HG02763 (cell line): ENCODE data around the gene CHST12.

ENCODE experiments used
- ATAC-seq: cut with Tn5 transposase; IDR thresholded peaks from one replicate; pipeline ENCODE4 v1.9.1; 2021; ENCODE audit warnings: mild to moderate bottlenecking, moderate library complexity; ENCODE audit not compliant: unreplicated experiment

CHST12 gene

DNA sequence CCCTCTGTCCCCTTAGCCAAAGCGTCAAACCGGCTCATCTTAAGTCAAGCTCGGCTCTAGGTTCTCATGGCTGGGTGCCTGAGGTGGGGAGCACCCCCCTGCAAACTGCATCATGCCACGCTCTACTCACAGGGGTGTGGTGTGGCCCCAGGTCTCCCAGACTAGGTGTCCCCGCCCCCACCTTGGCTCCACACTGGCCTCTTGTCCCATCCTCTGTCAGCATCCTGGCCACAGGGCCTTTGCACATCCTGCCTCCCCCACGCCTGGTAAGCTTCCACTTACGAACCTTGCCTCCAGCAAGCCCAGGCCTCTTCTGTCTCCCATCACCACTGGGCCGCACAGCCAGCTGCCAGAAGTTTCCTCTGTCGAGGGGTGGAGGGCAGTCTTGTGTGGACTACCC, 93.0 kb downstream of the CHST12 start:
- no peak for ATAC-seq

DNA sequence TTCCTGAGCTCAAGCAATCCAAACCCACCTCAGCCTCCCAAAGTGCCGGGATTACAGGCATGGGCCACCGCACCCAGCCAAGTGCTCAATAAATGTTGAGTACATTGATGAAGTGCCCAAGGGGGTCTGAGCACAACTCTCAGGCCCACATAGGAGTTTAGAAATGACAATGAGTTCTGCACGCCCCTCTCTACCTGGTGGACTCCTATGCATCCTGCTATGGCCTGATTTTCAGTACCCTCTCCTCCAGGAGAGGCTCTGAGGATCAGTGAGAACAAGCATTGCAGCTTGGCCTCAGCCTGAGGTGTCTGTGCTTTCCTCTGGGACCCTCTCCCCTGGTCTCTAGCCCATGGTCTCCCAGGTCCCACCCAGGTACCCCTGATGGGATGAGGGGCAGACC, 93.7 kb downstream of the CHST12 start:
- no peak for ATAC-seq

DNA sequence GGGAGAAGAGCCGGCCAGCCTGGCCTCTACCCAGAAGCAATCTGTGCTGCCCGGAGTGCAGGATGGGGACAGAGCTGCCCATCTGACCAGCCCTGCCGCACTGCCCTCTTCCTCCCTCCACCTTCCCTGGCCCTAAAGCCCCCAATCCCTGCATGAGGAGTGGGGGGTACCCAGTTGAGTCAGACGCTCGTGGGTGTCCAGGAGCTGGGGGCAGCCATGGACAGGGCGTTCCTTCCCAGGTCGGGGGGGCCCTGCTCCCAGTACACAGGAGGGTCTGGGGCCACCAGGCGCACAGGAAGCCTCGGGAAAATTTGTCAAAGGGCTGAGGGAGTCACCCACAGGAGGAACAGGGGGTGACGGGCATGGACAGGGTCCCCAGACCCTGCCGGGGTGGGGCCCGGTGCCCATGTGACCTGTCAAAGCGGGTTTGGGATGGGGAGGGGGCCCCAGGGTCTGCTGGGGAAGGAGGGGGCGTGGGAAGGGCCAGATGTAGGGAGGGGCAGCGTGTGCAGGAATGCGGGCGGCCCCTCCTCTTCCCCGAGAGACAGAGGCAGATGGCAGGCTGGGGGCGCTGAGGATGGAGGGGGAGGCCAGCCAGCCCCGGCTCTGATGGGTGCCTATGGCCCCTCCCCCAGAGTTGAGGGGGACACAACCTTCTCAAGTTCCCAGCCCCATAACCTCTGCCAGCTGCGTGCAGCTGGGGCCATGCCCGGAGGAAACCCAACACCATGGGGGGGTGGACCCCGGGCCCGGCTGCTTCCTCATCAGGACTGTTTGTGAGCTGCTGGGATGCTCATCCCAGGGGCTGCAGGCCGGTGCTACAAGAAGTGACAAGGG, 94.3 kb downstream of the CHST12 start:
- no peak for ATAC-seq
